Loucy (cell line): ENCODE data around the gene SLAMF8.

Experiments used
- H2AFZ ChIP-seq: fragments of 200-600 bp; sonication (generic); 2 replicates; pipeline ENCODE4 v1.6.0; 2016; ENCODE audit warnings: antibody characterized with exemption, mild to moderate bottlenecking, low read length, moderate library complexity
- H3F3A ChIP-seq: fragments of 200-600 bp; 2 replicates; pipeline ENCODE4 v1.6.0; 2016; ENCODE audit warnings: antibody characterized with exemption, low read depth, mild to moderate bottlenecking
- H3K27me3 ChIP-seq: fragments of 200-600 bp; sonication (generic); 2 replicates; pipeline ENCODE4 v1.6.1; 2014; ENCODE audit warnings: low read length, mild to moderate bottlenecking; ENCODE audit not compliant: insufficient read depth, poor library complexity, severe bottlenecking
- H3K36me3 ChIP-seq: fragments of 200-600 bp; sonication (generic); 2 replicates; pipeline ENCODE4 v1.6.1; 2016; ENCODE audit warnings: low read length; ENCODE audit not compliant: insufficient read depth
- H3K4me1 ChIP-seq: fragments of 200-600 bp; sonication (generic); 2 replicates; pipeline ENCODE4 v1.5.1; 2014; ENCODE audit warnings: low read length, mild to moderate bottlenecking; ENCODE audit not compliant: insufficient read depth, poor library complexity, severe bottlenecking
- H3K4me2 ChIP-seq: fragments of 200-600 bp; sonication (generic); 2 replicates; pipeline ENCODE4 v1.6.0; 2014; ENCODE audit warnings: antibody characterized with exemption, low read length, low read depth, mild to moderate bottlenecking; ENCODE audit not compliant: poor library complexity, severe bottlenecking
- H3K4me3 ChIP-seq: fragments of 200-600 bp; sonication (generic); 2 replicates; pipeline ENCODE4 v1.5.1; 2014; ENCODE audit warnings: low read length, mild to moderate bottlenecking, mixed read lengths; ENCODE audit not compliant: poor library complexity, severe bottlenecking
- H3K79me2 ChIP-seq: fragments of 200-600 bp; sonication (generic); 2 replicates; pipeline ENCODE4 v1.6.1; 2014; ENCODE audit warnings: low read length; ENCODE audit not compliant: insufficient read depth
- H3K9ac ChIP-seq: fragments of 200-600 bp; sonication (generic); 2 replicates; pipeline ENCODE4 v1.6.0; 2014; ENCODE audit warnings: mild to moderate bottlenecking, low read depth, low read length, moderate library complexity; ENCODE audit not compliant: poor library complexity, severe bottlenecking
- H3K9me2 ChIP-seq: fragments of 200-600 bp; sonication (generic); replicated peaks from 2 replicates; pipeline ENCODE4 v1.6.1; 2016; ENCODE audit warnings: low read depth, low read length, mixed read lengths
- H3K9me3 ChIP-seq: fragments of 200-600 bp; sonication (generic); 2 replicates; pipeline ENCODE4 v1.6.1; 2014; ENCODE audit warnings: mild to moderate bottlenecking, antibody characterized with exemption, low read length, low read depth; ENCODE audit not compliant: insufficient read depth
- H4K20me1 ChIP-seq: fragments of 200-600 bp; sonication (generic); 2 replicates; pipeline ENCODE4 v1.6.0; 2014; ENCODE audit warnings: antibody characterized with exemption, low read length, mild to moderate bottlenecking; ENCODE audit not compliant: insufficient read depth, poor library complexity, severe bottlenecking
- EZH2phosphoT487 ChIP-seq: fragments of 200-600 bp; IDR thresholded peaks from 2 replicates; pipeline ENCODE4 v1.6.1; 2018; ENCODE audit warnings: antibody characterized with exemption, mild to moderate bottlenecking, moderate library complexity, borderline replicate concordance
- TF ChIP-seq, protein P1 (sequence below): fragments of 200-600 bp; sonication (generic); conservative IDR thresholded peaks from 2 replicates; pipeline ENCODE4 v1.5.1; 2014; ENCODE audit warnings: mild to moderate bottlenecking, antibody characterized with exemption, low read length

The SLAMF8 gene

DNA sequence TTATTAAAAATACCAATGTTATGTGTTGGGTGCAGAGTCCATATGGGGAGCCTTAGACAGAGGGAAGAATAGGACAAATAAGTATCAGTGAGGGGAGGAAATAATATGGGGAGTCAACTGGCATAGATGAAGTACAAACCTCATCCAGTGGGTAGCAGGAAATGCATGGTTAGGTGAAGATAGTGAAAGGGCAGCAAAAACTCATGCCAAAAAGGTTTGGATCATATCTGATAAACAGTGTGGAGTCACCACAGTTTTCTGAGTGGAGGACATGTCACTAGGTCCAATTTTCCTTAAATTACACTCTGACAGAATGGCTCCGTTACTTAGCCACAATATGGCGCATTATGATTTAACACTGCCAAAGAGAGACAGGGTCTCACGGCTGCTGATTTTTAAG, 35.6 kb upstream of the SLAMF8 start:
- H2AFZ ChIP-seq = no peak overlapping the region
- H3K79me2 ChIP-seq = no peaks in the 10 kb centered on the region
- no peak overlapping the region for H3K4me2 ChIP-seq
- no peak overlapping the region for H3K4me3 ChIP-seq
- no peaks in the 10 kb centered on the region for H3K4me1 ChIP-seq
- TF ChIP-seq EZH2phosphoT487 = no peak
- TF ChIP-seq, protein P1, sequence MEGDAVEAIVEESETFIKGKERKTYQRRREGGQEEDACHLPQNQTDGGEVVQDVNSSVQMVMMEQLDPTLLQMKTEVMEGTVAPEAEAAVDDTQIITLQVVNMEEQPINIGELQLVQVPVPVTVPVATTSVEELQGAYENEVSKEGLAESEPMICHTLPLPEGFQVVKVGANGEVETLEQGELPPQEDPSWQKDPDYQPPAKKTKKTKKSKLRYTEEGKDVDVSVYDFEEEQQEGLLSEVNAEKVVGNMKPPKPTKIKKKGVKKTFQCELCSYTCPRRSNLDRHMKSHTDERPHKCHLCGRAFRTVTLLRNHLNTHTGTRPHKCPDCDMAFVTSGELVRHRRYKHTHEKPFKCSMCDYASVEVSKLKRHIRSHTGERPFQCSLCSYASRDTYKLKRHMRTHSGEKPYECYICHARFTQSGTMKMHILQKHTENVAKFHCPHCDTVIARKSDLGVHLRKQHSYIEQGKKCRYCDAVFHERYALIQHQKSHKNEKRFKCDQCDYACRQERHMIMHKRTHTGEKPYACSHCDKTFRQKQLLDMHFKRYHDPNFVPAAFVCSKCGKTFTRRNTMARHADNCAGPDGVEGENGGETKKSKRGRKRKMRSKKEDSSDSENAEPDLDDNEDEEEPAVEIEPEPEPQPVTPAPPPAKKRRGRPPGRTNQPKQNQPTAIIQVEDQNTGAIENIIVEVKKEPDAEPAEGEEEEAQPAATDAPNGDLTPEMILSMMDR = no peak
- no peaks in the 10 kb centered on the region for H3K9me2 ChIP-seq
- no peak overlapping the region for H3K9ac ChIP-seq
- H3F3A ChIP-seq = no peaks in the 10 kb centered on the region
- H3K9me3 ChIP-seq = no peaks in the 10 kb centered on the region
- H3K36me3 ChIP-seq = no peaks in the 10 kb centered on the region
- H3K27me3 ChIP-seq = no peaks in the 10 kb centered on the region
- no peaks in the 10 kb centered on the region for H4K20me1 ChIP-seq

DNA sequence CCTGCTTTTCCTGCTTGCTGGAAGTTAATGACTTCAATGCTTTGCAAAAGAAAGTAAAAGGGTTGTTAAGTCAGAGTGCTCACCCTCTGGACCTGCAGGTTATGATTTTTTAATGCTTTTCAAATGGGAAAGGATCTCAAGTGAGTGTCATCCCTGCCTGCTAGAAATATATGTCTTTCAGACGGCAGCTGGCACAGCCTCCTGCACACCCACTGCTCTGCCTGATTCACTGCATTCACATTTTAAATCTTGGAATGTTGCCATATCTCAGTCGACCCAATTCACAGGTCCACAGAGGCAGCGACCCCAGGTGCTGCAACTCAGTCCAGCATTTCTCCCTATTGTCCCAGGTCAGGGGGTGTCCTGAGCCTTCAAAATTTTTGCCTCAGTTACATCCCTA, 35.2 kb upstream of the SLAMF8 start:
- Histone ChIP-seq H3K27me3 (no peaks in the 10 kb centered on the region), H3K4me2 (no peak overlapping the region), H3K4me1 (no peaks in the 10 kb centered on the region), H3F3A (no peaks in the 10 kb centered on the region), H3K9me3 (no peaks in the 10 kb centered on the region), H4K20me1 (no peaks in the 10 kb centered on the region), H3K79me2 (no peaks in the 10 kb centered on the region), H3K36me3 (no peaks in the 10 kb centered on the region), H3K9me2 (no peaks in the 10 kb centered on the region), H3K4me3 (no peak overlapping the region), H3K9ac (no peak overlapping the region), H2AFZ (no peak overlapping the region)
- TF ChIP-seq, protein P1 = no peak
- TF ChIP-seq EZH2phosphoT487 = no peak

DNA sequence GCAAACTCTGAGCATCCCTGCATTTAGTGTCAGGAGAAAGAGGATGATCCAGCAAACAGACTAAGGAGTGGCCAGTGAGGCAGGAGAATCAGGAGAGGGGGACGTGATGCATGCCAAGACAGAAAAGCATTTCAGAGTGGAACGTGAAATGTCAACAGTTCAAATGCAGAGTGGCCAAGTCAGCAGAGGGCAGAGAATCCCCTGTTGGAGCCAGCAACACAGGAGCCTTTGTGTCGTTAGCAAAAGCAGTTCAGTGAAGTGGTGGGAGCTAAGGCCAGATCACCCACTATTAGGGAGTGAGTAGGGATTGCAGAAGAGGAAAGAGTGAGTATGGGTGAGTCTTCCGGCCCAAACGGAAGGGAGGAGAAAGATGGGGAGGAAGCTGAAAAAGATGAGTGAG, 31.1 kb upstream of the SLAMF8 start:
- Histone ChIP-seq H3K9ac (no peak overlapping the region), H2AFZ (no peak overlapping the region), H3K4me1 (peaks cover 15% of the 10 kb centered on the region), H3K27me3 (no peaks in the 10 kb centered on the region), H3K79me2 (no peaks in the 10 kb centered on the region), H3F3A (no peaks in the 10 kb centered on the region), H3K4me2 (no peak overlapping the region), H3K4me3 (no peak overlapping the region), H3K9me3 (no peaks in the 10 kb centered on the region), H3K36me3 (no peaks in the 10 kb centered on the region), H3K9me2 (no peaks in the 10 kb centered on the region), H4K20me1 (no peaks in the 10 kb centered on the region)
- TF ChIP-seq EZH2phosphoT487 = no peak
- TF ChIP-seq, protein P1 = no peak
